C4-2B (cell line): ENCODE measurements around the gene COL4A1.

Experiments
- ZFX ChIP-seq: fragments of 450-650 bp; IDR thresholded peaks from 2 replicates; pipeline ENCODE4 v1.6.1; 2017
- TF ChIP-seq, protein P1 (sequence below): fragments of 450-650 bp; conservative IDR thresholded peaks from 2 replicates; pipeline ENCODE4 v1.5.1; 2017; ENCODE audit warnings: mild to moderate bottlenecking

DNA sequence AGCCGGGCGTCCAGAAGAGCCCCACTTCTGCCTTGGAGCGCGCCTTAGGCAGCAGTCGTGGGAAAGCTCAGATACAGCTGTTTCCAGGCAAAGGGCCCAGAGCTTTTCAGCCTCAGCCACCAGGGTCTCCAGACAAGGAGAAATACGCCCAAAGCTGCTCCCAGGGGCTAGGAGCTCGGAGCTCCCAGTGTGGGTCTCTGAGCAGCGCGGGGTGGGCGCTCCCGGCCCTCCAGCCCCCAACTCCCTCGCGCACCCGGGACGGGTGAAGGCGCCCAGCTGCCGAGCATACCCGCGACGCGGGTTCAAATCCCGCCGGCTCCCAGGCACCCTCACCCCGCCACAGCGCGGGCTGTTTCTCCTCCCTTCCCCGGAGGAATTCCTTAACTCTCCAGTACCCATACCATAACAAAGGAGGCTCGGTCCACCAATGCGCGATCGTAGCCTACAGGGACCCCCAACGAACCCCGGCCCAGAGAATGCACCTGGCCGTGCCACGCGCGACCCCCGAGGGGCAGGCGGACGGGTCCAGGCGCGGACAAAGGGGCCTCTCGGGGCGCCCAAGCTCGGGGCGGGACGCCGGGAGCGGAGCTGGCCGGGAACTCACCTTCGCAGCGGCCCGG, 507 bp downstream of the COL4A1 start:
- TF ChIP-seq, protein P1, sequence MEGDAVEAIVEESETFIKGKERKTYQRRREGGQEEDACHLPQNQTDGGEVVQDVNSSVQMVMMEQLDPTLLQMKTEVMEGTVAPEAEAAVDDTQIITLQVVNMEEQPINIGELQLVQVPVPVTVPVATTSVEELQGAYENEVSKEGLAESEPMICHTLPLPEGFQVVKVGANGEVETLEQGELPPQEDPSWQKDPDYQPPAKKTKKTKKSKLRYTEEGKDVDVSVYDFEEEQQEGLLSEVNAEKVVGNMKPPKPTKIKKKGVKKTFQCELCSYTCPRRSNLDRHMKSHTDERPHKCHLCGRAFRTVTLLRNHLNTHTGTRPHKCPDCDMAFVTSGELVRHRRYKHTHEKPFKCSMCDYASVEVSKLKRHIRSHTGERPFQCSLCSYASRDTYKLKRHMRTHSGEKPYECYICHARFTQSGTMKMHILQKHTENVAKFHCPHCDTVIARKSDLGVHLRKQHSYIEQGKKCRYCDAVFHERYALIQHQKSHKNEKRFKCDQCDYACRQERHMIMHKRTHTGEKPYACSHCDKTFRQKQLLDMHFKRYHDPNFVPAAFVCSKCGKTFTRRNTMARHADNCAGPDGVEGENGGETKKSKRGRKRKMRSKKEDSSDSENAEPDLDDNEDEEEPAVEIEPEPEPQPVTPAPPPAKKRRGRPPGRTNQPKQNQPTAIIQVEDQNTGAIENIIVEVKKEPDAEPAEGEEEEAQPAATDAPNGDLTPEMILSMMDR, result no peak
- no peak for TF ChIP-seq ZFX
